GM12878 (cell line): ENCODE measurements around the gene PMM1. TPM values are rescaled to one million over a fixed set of nuclear protein-coding genes. Genes with fewer than 3 reads are reported as not detected.
A peak's percentile ranks its signal among the peaks of the same experiment; 100 is the strongest.

Experiments used
- ATAC-seq: fragments of 200-7000 bp; cut with Tn5 transposase; 3 replicates; pipeline ENCODE4 v1.9.1; 2020; ENCODE audit warnings: mild to moderate bottlenecking, moderate library complexity
- BruUV-seq: library from RNA; stranded (reverse); fragments of 400-500 nt; replicated peaks from 2 replicates; lab custom pipeline; 2021; lab: Mats Ljungman, UMichigan
- CTCF ChIA-PET: fragments of 300-600 bp; sonication (Branson Sonifier 250); formaldehyde crosslinking; extraction: SDS; loops from one replicate; lab custom pipeline; 2021; ENCODE audit warnings: inconsistent platforms; lab: Yijun Ruan, JAX
- POLR2A ChIA-PET: fragments of 350-600 bp; formaldehyde crosslinking; extraction: SDS; loops from one replicate; lab custom pipeline; 2021; ENCODE audit warnings: inconsistent platforms; lab: Charles Lee
- RAD21 ChIA-PET: fragments of 300-600 bp; sonication (Branson Sonifier 250); formaldehyde crosslinking; loops from one replicate; lab custom pipeline; 2023; ENCODE audit warnings: antibody characterized with exemption; ENCODE audit not compliant: unreplicated experiment; lab: Charles Lee
- SMC1A ChIA-PET: fragments of 300-600 bp; sonication (Branson Sonifier 250); formaldehyde crosslinking; loops from one replicate; lab custom pipeline; 2023; ENCODE audit not compliant: unreplicated experiment, uncharacterized antibody; lab: Charles Lee
- DNase-seq: peaks from one replicate; pipeline ENCODE4 v3.0.0-alpha.2; 2011; ENCODE audit warnings: low read depth, low spot score
- FAIRE-seq: peaks from 3 replicates; lab custom pipeline; 2011; peaks lifted over from hg19 to GRCh38; lab: Jason Lieb, UNC
- H2AFZ ChIP-seq: 2 replicates; pipeline ENCODE4 v1.6.0; 2011; ENCODE audit warnings: low read depth, low read length, control low read depth; ENCODE audit not compliant: control insufficient read depth
- H3K27ac ChIP-seq: 2 replicates; pipeline ENCODE4 v1.5.1; 2011; ENCODE audit warnings: control low read depth; ENCODE audit not compliant: control insufficient read depth, insufficient read depth
- H3K27me3 ChIP-seq, 2 experiments: replicated peaks in 1 of 2; 2 replicates each; pipeline versions ENCODE4 v1.6.0 to v1.6.1; 2011; ENCODE audit warnings: low read length in 1 of 2; ENCODE audit not compliant: control insufficient read depth in 2 of 2, insufficient read depth in 2 of 2
- H3K36me3 ChIP-seq, 2 experiments: 2 replicates each; pipeline ENCODE4 v1.5.1; 2011; ENCODE audit warnings: low read length in 1 of 2; ENCODE audit not compliant: control insufficient read depth in 2 of 2, insufficient read depth in 2 of 2
- H3K4me1 ChIP-seq: 2 replicates; pipeline ENCODE4 v1.6.1; 2011; ENCODE audit warnings: mild to moderate bottlenecking, low read length, moderate library complexity, mixed read lengths; ENCODE audit not compliant: control insufficient read depth, insufficient read depth
- H3K4me2 ChIP-seq: 2 replicates; pipeline ENCODE4 v1.6.0; 2011; ENCODE audit warnings: control low read depth; ENCODE audit not compliant: control insufficient read depth, insufficient read depth
- H3K4me3 ChIP-seq: fragments of 200-600 bp; sonication (generic); 2 replicates; pipeline ENCODE4 v1.5.1; 2016
- H3K79me2 ChIP-seq: 2 replicates; pipeline ENCODE4 v1.6.0; 2011; ENCODE audit warnings: low read length; ENCODE audit not compliant: control insufficient read depth, insufficient read depth
- H3K9ac ChIP-seq: 2 replicates; pipeline ENCODE4 v1.8.0; 2011; ENCODE audit warnings: low read length, control low read depth, mixed read lengths; ENCODE audit not compliant: control insufficient read depth, insufficient read depth
- H3K9me3 ChIP-seq: replicated peaks from 3 replicates; pipeline ENCODE4 v1.5.1; 2011; ENCODE audit warnings: mild to moderate bottlenecking, low read length; ENCODE audit not compliant: control insufficient read depth, insufficient read depth
- H4K20me1 ChIP-seq: 2 replicates; pipeline ENCODE4 v1.6.0; 2011; ENCODE audit not compliant: control insufficient read depth, insufficient read depth
- CTCF ChIP-seq, 3 experiments: IDR thresholded peaks in 2 of 3; conservative IDR thresholded peaks in 1 of 3; 2 replicates each; pipeline ENCODE4 v1.5.1; 2011; ENCODE audit warnings: low read depth in 3 of 3, low read length in 3 of 3, mild to moderate bottlenecking in 3 of 3, control low read depth in 2 of 3, moderate library complexity in 2 of 3, inconsistent platforms in 1 of 3, mixed read lengths in 1 of 3; ENCODE audit not compliant: control insufficient read depth in 2 of 3, insufficient read depth in 1 of 3; ENCODE audit errors: extremely low read depth in 1 of 3
- MYB ChIP-seq: fragments of 150-350 bp; IDR thresholded peaks from 2 replicates; pipeline ENCODE4 v1.6.1; 2014; ENCODE audit warnings: mild to moderate bottlenecking, low read depth, low read length, borderline replicate concordance
- PBX3 ChIP-seq: IDR thresholded peaks from 2 replicates; pipeline ENCODE4 v1.6.1; 2011; ENCODE audit warnings: mild to moderate bottlenecking, low read depth, low read length, moderate library complexity; ENCODE audit not compliant: insufficient replicate concordance
- PKNOX1 ChIP-seq: fragments of 450-650 bp; IDR thresholded peaks from 2 replicates; pipeline ENCODE4 v1.6.1; 2016; ENCODE audit warnings: mild to moderate bottlenecking
- PML ChIP-seq: IDR thresholded peaks from 2 replicates; pipeline ENCODE4 v1.6.1; 2012; ENCODE audit warnings: low read length, inconsistent platforms
- POLR2A ChIP-seq: IDR thresholded peaks from 2 replicates; pipeline ENCODE4 v1.6.1; 2011; ENCODE audit warnings: low read depth, mild to moderate bottlenecking, low read length
- RAD21 ChIP-seq: IDR thresholded peaks from 2 replicates; pipeline ENCODE4 v1.6.1; 2011; ENCODE audit warnings: mild to moderate bottlenecking, low read depth, low read length, moderate library complexity; ENCODE audit not compliant: insufficient read depth
- RB1 ChIP-seq: fragments of 450-650 bp; formaldehyde crosslinking; IDR thresholded peaks from 2 replicates; pipeline ENCODE4 v1.6.1; 2017; ENCODE audit warnings: mild to moderate bottlenecking, borderline replicate concordance
- RUNX3 ChIP-seq: IDR thresholded peaks from 2 replicates; pipeline ENCODE4 v1.6.1; 2012; ENCODE audit warnings: low read length, inconsistent platforms
- SMC3 ChIP-seq: IDR thresholded peaks from 2 replicates; pipeline ENCODE4 v1.6.1; 2011; ENCODE audit warnings: low read length, improper control_type of control experiment, borderline replicate concordance
- WGBS: methylation state at CpG from one replicate; pipeline ENCODE4 v1.1.6; 2016; ENCODE audit warnings: low lambda C conversion rate; ENCODE audit not compliant: insufficient replicate concordance, insufficient coverage; ENCODE audit errors: missing lambda C conversion rate; 5-methylcytosine and 5-hydroxymethylcytosine counted together
- in situ Hi-C: fragments of 300-500 bp; cut with MboI; formaldehyde crosslinking; loops from 9 replicates; pipeline ENCODE4 v1.14.3; 2018; ENCODE audit warnings: mixed read lengths
- intact Hi-C: fragments of 100-400 bp; cut with micrococcal nuclease; formaldehyde crosslinking; loops from one replicate; pipeline ENCODE4 v1.14.2; 2022; ENCODE audit not compliant: unreplicated experiment
- polyA plus RNA-seq, 11 experiments: library from polyadenylated mRNA; depleted of rRNA in 4 of 11; unstranded in 6 of 11; stranded (reverse) in 5 of 11; fragments of >200 nt; fragmentation: Nextera tagmentation in 4 of 11; fragmentation: Illumina TruSeq in 1 of 11; extraction: Ambion mirVana in 4 of 11; extraction: Trizol in 1 of 11; gene quantifications; 1 replicate in 1 of 11; 2 replicates in 10 of 11; pipeline versions ENCODE4 v1.2.1 to v1.2.3, GENCODE V29; 2011 to 2016; ENCODE audit warnings: inconsistent platforms in 2 of 11, missing spikeins in 2 of 11, low read depth in 1 of 11
- total RNA-seq, 4 experiments: library from RNA; depleted of rRNA in 3 of 4; stranded (reverse); fragments of >200 nt in 3 of 4; fragmentation: Illumina TruSeq in 1 of 4; extraction: Trizol in 1 of 4; gene quantifications; 2 replicates each; pipeline versions ENCODE4 v1.2.1 to v1.2.3, GENCODE V29; 2013 to 2021

PMM1 gene
- total and polyA plus RNA-seq, 10 of the 15 experiments (the other 5 are each of a cell fraction or from before 2014, with no cell fraction given) = 8.2 to 32.2 (median 16.9) TPM

GRCh38 chr22:41532908-41533825 lies 56.5 kb downstream of the PMM1 start:
- no peak overlapping the region for H3K9ac ChIP-seq
- BruUV-seq = no TSS peak
- 44% methylated on average over 19 of the region's 19 CpGs for WGBS
- in situ Hi-C loops = no loop called here
- H3K27me3 ChIP-seq = no peaks in the 10 kb centered on the region
- CTCF ChIA-PET = interaction anchor here (0.6 to 2.3 kb wide), 16 partner anchors 8 to 145 kb away, joined by 3 to 27 read pairs (median 3); partner anchors contain the start of gene POLR3H
- H3K4me2 ChIP-seq = no peak overlapping the region
- H3K27ac ChIP-seq = no peak overlapping the region
- no peaks in the 10 kb centered on the region; the same call in 1 of the 2 replicates for H4K20me1 ChIP-seq
- RAD21 ChIA-PET = interaction anchor here (1.0 to 1.2 kb wide), 2 partner anchors 129 to 131 kb away, joined by 6 to 9 read pairs; no protein-coding TSS in a partner anchor
- no peak overlapping the region for H2AFZ ChIP-seq
- no peaks in the 10 kb centered on the region for H3K9me3 ChIP-seq
- H3K36me3 ChIP-seq = peaks cover 28 to 30% of the 10 kb centered on the region in 2 experiments
- TF ChIP-seq MYB = no peak
- peak; percentile 76 for TF ChIP-seq PKNOX1
- peak; percentile 59 for TF ChIP-seq RAD21
- peak; percentile 82 to 84 (median 82) for TF ChIP-seq CTCF (IDR thresholded peaks at IDR 0.05 in 2 of 3, conservative IDR thresholded peaks at IDR 0.05 in 1 of 3; ENCODE audit: control insufficient read depth in 2 of 3, extremely low read depth in 1 of 3, insufficient read depth in 1 of 3, low read depth in 3 of 3, low read length in 3 of 3)
- 0 out of 2 replicates have a peak, but pooled peaks have one; percentile 59 for TF ChIP-seq RB1
- TF ChIP-seq SMC3 = peak; percentile 65
- peak; percentile 36 for TF ChIP-seq POLR2A
- TF ChIP-seq PBX3 = peak; percentile 56
- peak; percentile 40 for TF ChIP-seq RUNX3
- TF ChIP-seq PML = no peak
- SMC1A ChIA-PET = interaction anchor here (0.8 to 1.1 kb wide), 2 partner anchors 129 to 131 kb away, joined by 3 to 6 read pairs; no protein-coding TSS in a partner anchor
- H3K4me3 ChIP-seq = no peak overlapping the region
- DNase-seq (no peak), FAIRE-seq (peak; percentile 78), ATAC-seq (peak; percentile 94)
- POLR2A ChIA-PET = no interaction called here
- no peaks in the 10 kb centered on the region for H3K79me2 ChIP-seq
- H3K4me1 ChIP-seq = no peaks in the 10 kb centered on the region
- intact Hi-C loops = loop anchor here (1.0 kb wide), 1 partner anchor 130 kb away; no protein-coding TSS in a partner anchor
